Esophagus squamous epithelium (tissue), 5 donors: Measurements from ENCODE around the gene RIMBP2. TPM values are rescaled to one million over a fixed set of nuclear protein-coding genes. Genes with fewer than 3 reads are reported as not detected.

ENCODE experiments used
- DNase-seq: peaks from one replicate; lab custom pipeline; 2025; lab: John Stamatoyannopoulos, UW
- H3K27ac ChIP-seq, 4 donors: fragments of 200-600 bp; sonication (generic); one replicate each; pipeline ENCODE4 v1.5.1; 2016 to 2019; ENCODE audit warnings: mild to moderate bottlenecking in 1 of 4
- H3K27me3 ChIP-seq, 4 donors: fragments of 200-600 bp; sonication (generic); 1 replicate in 3 of 4; 2 replicates in 1 of 4; pipeline versions ENCODE4 v1.5.1 to v1.6.0; 2017 to 2021; ENCODE audit warnings: antibody characterized with exemption in 1 of 4
- H3K36me3 ChIP-seq, 3 donors: fragments of 200-600 bp; sonication (generic); one replicate each; pipeline ENCODE4 v1.5.1; 2016 to 2019
- H3K4me1 ChIP-seq, 3 donors: fragments of 200-600 bp; sonication (generic); one replicate each; pipeline ENCODE4 v1.5.1; 2017 to 2019
- H3K4me3 ChIP-seq, 4 donors: fragments of 200-600 bp; sonication (generic); 1 replicate in 3 of 4; 2 replicates in 1 of 4; pipeline ENCODE4 v1.5.1; 2016 to 2019; ENCODE audit warnings: mild to moderate bottlenecking in 2 of 4, moderate library complexity in 1 of 4
- H3K9me3 ChIP-seq, 3 donors: fragments of 200-600 bp; sonication (generic); one replicate each; pipeline ENCODE4 v1.5.1; 2016 to 2019
- POLR2A ChIP-seq, 4 donors: fragments of 450-650 bp; IDR thresholded peaks; one replicate each; pipeline ENCODE4 v1.6.1; 2017; ENCODE audit warnings: antibody characterized with exemption in 4 of 4, mild to moderate bottlenecking in 4 of 4, moderate library complexity in 3 of 4
- WGBS, 2 donors: methylation state at CpG; one replicate each; pipeline ENCODE4 v1.1.5; 2018; 5-methylcytosine and 5-hydroxymethylcytosine counted together
- intact Hi-C: fragments of 100-400 bp; cut with DNase I; formaldehyde crosslinking; loops from one replicate; pipeline ENCODE4 v1.15.0; 2022
- total RNA-seq, 4 donors: library from RNA; depleted of rRNA; stranded (reverse); fragments of >200 nt; gene quantifications; one replicate each; pipeline ENCODE4 v1.1.0, GENCODE V29; 2016
- TF ChIP-seq, protein P1 (sequence below), 6 experiments: fragments of 450-650 bp in 4 of 6; fragments of 200-600 bp in 2 of 6; sonication (generic) in 2 of 6; IDR thresholded peaks; one replicate each; pipeline ENCODE4 v1.5.1; 2016 to 2019; ENCODE audit warnings: antibody characterized with exemption in 6 of 6, mild to moderate bottlenecking in 4 of 6, moderate library complexity in 4 of 6
- donor health status: DM: yes; HTN: yes; CAD: no.

The RIMBP2 gene
- total RNA-seq, 4 donors from 2014 or later, result 0.08 to 0.76 (median 0.46) TPM

DNA sequence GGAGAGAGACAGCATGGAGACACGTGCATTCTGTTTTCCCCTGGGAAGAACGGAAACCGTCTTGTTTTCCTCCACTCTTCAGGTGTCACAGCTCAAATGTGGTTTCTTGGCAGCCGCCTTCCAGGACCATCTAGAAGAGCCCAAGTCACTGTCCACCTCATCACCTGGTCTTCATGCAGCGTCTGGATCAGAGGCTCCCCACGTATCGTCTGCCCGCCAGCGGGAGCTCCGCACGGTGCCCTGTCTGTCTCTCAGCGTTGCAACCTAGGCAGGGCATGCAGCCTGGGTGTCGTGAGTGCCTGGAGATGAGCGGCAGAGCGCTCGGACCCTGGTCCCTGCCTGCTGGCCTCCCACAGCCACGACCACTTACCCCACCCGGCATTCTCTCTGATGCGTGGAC is 260.9 kb downstream of the RIMBP2 start:
- Histone ChIP-seq H3K9me3 (no peaks in the 10 kb centered on the region), H3K27me3 (peaks cover 0 to 3% (median 0%) of the 10 kb centered on the region in 4 donors), H3K4me3 (no peak overlapping the region), H3K27ac (no peak overlapping the region), H3K4me1 (no peaks in the 10 kb centered on the region), H3K36me3 (no peaks in the 10 kb centered on the region)
- 82 to 89% methylated on average over 3 to 8 of the region's 19 CpGs for WGBS, 2 donors
- no peak for TF ChIP-seq POLR2A (IDR thresholded peaks at IDR 0.05)
- TF ChIP-seq, protein P1, sequence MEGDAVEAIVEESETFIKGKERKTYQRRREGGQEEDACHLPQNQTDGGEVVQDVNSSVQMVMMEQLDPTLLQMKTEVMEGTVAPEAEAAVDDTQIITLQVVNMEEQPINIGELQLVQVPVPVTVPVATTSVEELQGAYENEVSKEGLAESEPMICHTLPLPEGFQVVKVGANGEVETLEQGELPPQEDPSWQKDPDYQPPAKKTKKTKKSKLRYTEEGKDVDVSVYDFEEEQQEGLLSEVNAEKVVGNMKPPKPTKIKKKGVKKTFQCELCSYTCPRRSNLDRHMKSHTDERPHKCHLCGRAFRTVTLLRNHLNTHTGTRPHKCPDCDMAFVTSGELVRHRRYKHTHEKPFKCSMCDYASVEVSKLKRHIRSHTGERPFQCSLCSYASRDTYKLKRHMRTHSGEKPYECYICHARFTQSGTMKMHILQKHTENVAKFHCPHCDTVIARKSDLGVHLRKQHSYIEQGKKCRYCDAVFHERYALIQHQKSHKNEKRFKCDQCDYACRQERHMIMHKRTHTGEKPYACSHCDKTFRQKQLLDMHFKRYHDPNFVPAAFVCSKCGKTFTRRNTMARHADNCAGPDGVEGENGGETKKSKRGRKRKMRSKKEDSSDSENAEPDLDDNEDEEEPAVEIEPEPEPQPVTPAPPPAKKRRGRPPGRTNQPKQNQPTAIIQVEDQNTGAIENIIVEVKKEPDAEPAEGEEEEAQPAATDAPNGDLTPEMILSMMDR (IDR thresholded peaks at IDR 0.05), result no peak
- DNase-seq, result no peak
- intact Hi-C loops, result no loop called here

DNA sequence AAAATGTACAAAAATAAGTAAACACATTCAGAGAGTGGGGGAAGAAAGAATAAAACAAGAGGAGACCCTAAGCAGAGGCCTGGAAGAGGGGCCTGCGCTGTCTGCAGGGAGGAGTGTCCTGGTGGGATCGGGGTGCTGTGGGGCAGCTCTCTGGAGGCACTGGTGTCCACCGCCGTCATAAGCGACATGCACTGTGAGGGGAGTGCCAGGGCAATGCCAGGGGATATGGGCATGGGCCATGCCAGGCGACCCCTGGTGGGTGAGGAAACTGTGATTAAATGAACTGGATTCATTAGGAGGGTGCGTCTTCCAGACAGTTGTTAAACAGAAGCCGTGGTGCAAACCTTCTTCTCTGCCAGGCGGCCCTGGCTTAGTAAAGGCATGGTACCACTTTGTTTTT is 261.8 kb downstream of the RIMBP2 start:
- H3K27ac ChIP-seq, result no peak overlapping the region
- no peak for DNase-seq
- no peaks in the 10 kb centered on the region for H3K4me1 ChIP-seq
- H3K9me3 ChIP-seq, result no peaks in the 10 kb centered on the region
- H3K36me3 ChIP-seq, result no peaks in the 10 kb centered on the region
- WGBS, 2 donors, result 86 to 92% methylated on average over 9 of the region's 9 CpGs
- intact Hi-C loops, result no loop called here
- H3K4me3 ChIP-seq, result no peak overlapping the region
- no peak for TF ChIP-seq POLR2A (IDR thresholded peaks at IDR 0.05)
- TF ChIP-seq, protein P1 (IDR thresholded peaks at IDR 0.05), result no peak
- H3K27me3 ChIP-seq, result peaks cover 0 to 3% (median 0%) of the 10 kb centered on the region in 4 donors

DNA sequence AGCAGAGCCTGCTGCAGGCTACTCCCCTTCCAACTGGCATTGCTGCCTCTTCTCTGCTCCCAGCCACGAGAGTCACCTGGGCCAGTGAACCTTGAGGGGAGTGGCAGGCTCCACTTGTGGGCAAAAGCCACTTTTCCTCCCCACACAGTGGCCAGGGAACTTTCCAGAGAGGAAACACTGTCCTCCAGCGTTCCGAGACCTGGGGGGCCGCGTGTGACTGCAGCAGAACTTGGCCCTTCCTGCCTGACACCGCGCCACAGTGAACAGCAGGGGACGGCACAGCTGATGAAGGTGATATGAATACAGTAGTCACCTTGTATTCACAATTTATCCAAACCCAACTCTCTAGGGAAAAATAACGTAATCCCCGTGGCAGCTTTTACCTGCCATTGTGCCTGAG is 263.6 kb downstream of the RIMBP2 start:
- H3K4me3 ChIP-seq, result no peak overlapping the region
- intact Hi-C loops, result no loop called here
- DNase-seq, result no peak
- no peaks in the 10 kb centered on the region for H3K27me3 ChIP-seq
- H3K9me3 ChIP-seq, result no peaks in the 10 kb centered on the region
- no peak for TF ChIP-seq POLR2A (IDR thresholded peaks at IDR 0.05)
- H3K4me1 ChIP-seq, result no peaks in the 10 kb centered on the region
- WGBS, 2 donors, result 68 to 89% methylated on average over 3 to 7 of the region's 10 CpGs
- no peaks in the 10 kb centered on the region for H3K36me3 ChIP-seq
- no peak overlapping the region for H3K27ac ChIP-seq

DNA sequence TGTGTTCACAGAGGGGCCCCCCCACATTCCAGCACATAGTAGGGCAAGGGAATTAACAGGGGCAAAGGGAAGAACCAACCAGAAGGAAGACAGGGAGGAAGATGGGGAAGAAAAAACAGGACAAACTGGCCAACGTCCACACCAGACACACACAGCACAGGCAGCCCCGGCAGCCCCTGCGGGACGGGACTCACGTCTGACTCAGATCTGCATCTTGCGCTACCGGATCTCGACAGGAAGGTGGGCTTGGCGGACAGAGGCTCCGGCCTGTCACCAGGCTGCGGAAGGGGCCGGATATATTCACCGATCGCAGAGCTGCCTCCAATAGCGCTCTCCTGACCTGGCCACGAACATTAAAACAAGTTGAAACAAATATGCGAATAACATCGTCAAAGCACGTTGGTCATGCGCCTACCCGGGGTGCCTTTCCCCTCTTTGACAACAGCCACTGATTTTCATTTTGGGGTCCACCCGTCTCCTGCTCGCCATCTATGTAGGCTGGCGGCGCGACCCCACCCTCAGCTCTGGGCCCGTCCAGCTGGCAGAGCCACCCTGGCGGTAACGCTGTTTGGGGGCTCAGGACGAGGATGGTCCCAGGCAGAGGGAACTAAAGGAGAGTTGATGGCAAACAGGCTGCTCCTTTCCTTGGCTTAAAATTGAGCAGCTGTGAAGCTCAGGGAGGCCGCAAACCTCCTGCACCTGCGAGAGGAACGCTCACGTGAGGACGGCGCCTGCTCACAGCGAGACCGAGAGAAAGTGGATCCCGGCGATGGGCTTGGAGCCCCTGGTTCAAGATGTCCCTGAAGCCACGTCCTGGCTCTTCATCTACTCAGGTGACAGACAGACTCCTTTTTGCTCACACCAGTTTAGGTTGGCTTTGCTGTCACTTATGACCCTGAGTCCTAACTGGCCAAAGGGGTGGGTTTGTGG is 264.8 kb downstream of the RIMBP2 start:
- DNase-seq, result no peak
- no peaks in the 10 kb centered on the region for H3K4me1 ChIP-seq
- H3K36me3 ChIP-seq, result no peaks in the 10 kb centered on the region
- intact Hi-C loops, result no loop called here
- 75 to 86% methylated on average over 12 to 24 of the region's 41 CpGs for WGBS, 2 donors
- H3K4me3 ChIP-seq, result no peak overlapping the region
- no peaks in the 10 kb centered on the region for H3K9me3 ChIP-seq
- no peak overlapping the region for H3K27ac ChIP-seq
- TF ChIP-seq POLR2A (IDR thresholded peaks at IDR 0.05), result no peak
- TF ChIP-seq, protein P1 (IDR thresholded peaks at IDR 0.05), result no peak
- no peaks in the 10 kb centered on the region for H3K27me3 ChIP-seq

DNA sequence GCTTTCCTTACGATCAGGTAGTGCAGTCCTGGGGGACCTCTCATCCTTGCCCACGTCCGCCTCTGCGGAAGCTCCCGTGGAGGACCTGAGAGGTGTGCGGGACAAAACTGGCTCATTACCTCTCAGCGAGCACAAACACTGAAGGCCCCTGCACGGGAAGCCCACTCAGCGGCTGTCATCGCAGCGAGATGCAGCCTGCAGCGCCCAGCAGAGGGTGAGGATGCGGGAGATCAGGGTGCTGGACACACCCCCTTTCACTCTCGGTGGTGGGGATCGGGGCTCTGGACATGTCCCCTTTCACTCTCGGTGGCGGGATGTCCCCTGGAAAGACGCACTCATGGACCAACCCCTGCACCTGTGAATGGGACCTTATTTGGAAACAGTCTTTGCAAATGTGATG is 266.8 kb downstream of the RIMBP2 start:
- Histone ChIP-seq H3K9me3 (no peaks in the 10 kb centered on the region), H3K36me3 (no peaks in the 10 kb centered on the region), H3K27me3 (no peaks in the 10 kb centered on the region), H3K4me3 (no peak overlapping the region), H3K27ac (no peak overlapping the region), H3K4me1 (no peaks in the 10 kb centered on the region)
- WGBS, 2 donors, result 82% methylated on average over 4 of the region's 18 CpGs; no CpG with 5 or more reads in 1 of the 2 donors
- DNase-seq, result no peak
- intact Hi-C loops, result no loop called here
- no peak for TF ChIP-seq POLR2A (IDR thresholded peaks at IDR 0.05)
- TF ChIP-seq, protein P1 (IDR thresholded peaks at IDR 0.05), result no peak
